Measurements from ENCODE around the gene CPA2.
"Not testable (repeated sequence)": the region's sequence is repeated elsewhere in the genome, so short reads cannot be mapped to it uniquely, and the experiment has no call there.

The CPA2 gene

GRCh38 chr7:130246491-130246890, 20.2 kb upstream of the CPA2 start:
- intact Hi-C loops (cut with DNase I); DNase-seq: not testable (repeated sequence)

DNA sequence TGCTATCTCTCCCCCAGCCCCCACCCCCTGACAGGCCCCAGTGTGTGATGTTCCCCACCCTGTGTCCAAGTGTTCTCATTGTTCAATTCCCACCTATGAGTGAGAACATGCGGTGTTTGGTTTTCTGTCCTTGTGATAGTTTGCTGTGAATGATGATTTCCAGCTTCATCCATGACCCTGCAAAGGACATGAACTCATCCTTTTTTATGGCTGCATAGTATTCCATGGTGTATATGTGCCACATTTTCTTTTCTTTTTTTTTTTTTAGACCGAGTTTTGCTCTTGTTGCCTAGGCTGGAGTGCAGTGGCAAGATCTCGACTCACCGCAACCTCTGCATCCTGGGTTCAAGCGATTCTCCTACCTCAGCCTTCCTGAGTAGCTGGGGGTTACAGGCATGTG, 17.8 kb upstream of the CPA2 start:
- intact Hi-C loops (cut with DNase I); DNase-seq: not testable (repeated sequence)

GRCh38 chr7:130249626-130250025, 17.0 kb upstream of the CPA2 start:
- DNase-seq; intact Hi-C loops (cut with DNase I): not testable (repeated sequence)

DNA sequence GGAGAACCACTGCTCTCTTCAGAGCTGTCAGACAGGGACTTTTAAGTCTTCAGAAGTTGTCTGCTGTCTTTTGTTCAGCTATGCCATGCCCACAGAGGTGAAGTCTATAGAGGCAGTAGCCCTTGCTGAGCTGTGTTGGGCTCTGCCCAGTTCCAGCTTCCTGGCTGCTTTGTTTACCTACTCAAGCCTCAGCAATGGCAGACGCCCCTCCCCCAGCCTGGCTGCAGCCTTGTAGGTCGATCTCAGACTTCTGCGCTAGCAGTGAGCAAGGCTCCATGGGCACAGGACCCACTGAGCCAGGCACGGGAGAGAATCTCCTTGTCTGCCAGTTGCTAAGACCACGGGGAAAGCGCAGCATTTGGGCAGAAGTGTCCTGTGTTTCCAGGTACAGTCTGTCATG, 12.1 kb upstream of the CPA2 start:
- DNase-seq: no peak
- intact Hi-C loops (cut with DNase I): no loop called here

DNA sequence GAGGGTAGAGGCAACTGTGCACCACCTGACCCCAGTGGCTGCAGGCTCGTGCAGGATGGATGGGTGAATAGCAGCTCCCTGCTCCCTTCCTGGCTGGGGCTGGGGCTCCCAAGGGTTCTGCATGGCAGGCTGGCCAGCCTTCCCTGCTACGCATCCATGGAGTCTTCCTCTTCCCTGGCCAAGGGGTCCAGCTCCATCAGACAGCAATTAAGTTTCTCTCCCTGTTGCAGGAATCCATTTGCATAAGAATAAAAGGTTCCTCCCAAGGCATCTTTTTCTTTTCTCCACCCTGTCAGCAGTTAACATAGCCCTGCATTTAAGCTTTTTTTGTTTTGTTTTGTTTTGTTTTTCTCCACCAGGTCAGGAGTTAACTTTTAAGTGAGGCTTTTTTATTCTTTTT, 10.0 kb upstream of the CPA2 start:
- intact Hi-C loops (cut with DNase I): no loop called here
- DNase-seq: no peak

DNA sequence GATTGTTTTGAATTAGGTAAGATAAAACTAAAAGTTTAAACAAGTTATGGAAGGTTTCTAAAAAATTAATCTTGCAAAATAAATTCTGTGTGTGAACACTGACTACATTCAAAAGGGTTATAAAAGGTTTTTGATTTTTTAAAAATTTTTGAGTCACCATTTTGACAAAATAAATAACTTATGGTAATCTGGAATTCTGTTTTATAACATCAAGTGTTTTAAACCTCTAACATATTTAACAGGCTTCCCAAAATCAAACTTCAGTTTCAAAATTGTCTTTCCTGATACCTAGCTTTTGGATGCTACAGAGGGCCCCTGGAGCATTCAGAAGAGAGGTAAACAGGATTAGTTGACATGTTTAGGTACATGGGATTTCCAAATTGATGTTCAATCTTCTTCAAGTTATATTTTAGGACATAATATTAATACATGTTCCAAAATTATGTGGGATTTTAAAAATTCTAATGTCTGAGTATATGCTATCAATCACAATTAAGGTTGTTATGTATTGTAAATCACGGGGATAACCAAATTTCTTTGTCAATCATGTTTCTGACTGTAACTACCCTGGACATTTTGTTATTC, 8.1 kb upstream of the CPA2 start:
- intact Hi-C loops (cut with DNase I): no loop called here
- no peak for DNase-seq

- intact Hi-C loops (cut with DNase I): no loop called here
- DNase-seq: peak in 13 of 42 donors; percentile 4 to 44 (median 25)
These were observed 4.2 kb upstream of the CPA2 start for GRCh38 chr7:130262448-130262847.

DNA sequence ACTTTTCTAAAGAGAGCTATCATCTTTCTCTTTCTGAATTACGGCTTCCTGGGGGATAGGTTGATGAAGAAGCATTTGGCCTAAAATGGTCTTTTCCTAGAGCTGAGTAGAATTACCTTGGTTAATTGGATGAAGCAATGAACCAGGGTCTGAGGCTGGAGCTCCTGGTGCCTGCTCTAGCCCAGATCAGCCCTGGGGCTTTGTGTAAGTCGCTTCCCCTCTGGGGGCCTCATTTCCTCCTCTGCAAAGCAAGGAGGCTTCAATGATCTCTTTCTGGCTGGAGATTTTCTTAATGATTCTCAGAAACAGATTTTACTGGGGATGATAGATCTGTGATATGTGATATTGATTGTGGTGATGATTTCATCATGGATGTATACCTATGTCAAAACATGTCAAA, 3.5 kb upstream of the CPA2 start:
- intact Hi-C loops (cut with DNase I): no loop called here
- DNase-seq: no peak

- DNase-seq: no peak
- intact Hi-C loops (cut with DNase I): no loop called here
These were observed 278 bp downstream of the CPA2 start for GRCh38 chr7:130266961-130267321.

GRCh38 chr7:130268463-130269317, 2.0 kb downstream of the CPA2 start:
- no peak for DNase-seq
- intact Hi-C loops (cut with DNase I): no loop called here

- intact Hi-C loops (cut with DNase I): no loop called here
- no peak for DNase-seq
These were observed 2.6 kb downstream of the CPA2 start for GRCh38 chr7:130269318-130269694.

DNA sequence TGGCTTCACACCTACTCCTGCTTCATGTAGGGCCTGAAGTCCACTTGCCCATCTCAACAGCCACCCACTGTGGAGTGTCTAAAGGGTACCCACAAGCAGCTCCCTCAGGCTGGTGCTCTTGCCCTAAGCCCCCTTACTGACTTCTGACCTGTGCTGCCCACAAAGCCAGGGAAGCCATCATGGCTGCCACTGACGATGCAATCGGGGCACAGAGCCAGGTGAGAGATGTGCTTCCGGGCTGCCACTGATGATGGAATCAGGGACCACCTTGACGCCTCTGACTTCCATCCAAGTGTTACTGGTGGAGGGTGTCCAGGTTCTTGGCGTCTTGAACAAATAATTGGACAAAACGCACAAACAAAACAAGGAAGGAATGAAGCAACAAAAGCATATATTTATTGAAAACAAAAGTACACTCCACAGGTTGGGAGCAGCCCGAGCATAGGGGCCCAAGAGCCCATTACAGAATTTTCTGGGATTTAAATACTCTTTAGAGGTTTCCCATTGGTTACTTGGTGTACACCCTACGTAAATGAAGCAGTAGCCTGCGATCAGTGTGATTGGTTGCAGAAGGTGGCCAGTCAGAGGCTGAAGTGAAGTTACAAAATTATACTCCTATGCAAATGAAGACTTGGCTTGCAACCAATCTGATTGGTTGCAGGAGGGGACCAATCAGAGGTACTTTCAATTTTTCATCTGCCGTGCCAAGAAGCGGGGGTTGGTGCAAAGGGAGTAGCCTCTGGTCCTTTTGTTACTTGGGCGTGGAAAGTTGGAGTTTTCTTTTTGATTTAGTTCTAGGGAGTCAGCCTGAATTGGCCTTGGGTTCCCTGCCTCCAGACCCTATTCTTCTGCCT, 4.5 kb downstream of the CPA2 start:
- no peak for DNase-seq
- intact Hi-C loops (cut with DNase I): loop anchor here (10.0 kb wide), 1 partner anchor 214 kb away; no protein-coding TSS in a partner anchor

GRCh38 chr7:130272381-130273080, 5.9 kb downstream of the CPA2 start:
- intact Hi-C loops (cut with DNase I): loop anchor here (10.0 kb wide), 1 partner anchor 212 kb away; no protein-coding TSS in a partner anchor
- peak in 18 of 42 donors; percentile 3 to 59 (median 26) for DNase-seq

DNA sequence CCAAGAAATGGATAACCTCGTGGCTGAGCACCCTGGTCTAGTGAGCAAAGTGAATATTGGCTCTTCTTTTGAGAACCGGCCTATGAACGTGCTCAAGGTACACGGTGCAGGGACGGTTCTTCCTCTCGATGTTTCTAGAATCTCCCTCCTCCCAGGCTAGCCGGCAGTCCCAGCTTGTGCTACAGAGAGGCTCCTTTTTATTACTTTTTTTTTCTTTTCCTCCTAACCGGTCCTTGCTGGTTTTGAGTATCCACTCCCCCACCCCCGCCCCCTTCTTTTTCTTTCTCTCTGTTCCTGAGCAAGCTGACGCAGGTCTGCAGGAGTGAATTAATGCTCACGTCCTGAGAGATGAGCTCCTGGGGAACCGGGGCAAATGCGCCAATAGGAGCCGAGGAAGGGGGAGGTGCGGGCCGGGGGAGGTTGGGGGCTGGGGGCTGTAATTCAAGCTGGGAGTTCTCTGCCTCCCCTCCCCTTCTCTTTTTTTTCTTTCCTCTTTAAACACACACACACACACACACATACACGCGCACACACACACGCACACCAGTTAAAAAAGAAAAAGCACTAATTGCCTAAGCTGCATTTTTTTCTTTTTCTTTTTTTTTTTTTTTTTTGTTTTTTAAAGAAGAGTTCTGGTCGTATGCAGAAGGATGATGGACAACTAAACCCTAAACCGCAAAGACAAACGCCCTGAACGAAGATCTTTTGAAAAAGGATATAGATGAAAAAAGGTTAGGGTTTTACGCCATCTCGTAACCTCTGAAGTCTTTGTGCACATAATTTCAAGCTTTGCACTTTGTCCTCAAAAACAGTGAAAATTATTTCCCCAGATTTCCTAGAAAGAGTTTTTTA, 6.6 kb downstream of the CPA2 start:
- intact Hi-C loops (cut with DNase I): loop anchor here (10.0 kb wide), 1 partner anchor 211 kb away; no protein-coding TSS in a partner anchor
- DNase-seq: peak in 30 of 42 donors; percentile 7 to 74 (median 44)

DNA sequence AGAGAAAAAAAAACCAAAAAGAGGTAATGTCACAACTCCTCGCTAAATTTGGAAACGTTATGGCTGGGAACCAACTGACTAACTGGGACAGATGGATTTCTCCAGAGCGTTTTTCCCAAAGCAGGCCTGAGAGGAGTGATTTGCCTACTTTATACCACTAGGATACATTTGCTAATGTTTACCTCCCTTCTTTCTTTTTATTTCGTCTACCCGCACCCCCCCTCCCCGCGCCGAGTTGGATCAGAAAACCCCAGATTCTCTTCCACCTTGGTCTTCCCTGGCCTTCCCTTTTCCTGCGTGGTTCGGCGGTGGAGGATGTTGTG, 7.2 kb downstream of the CPA2 start:
- intact Hi-C loops (cut with DNase I): loop anchor here (10.0 kb wide), 1 partner anchor 211 kb away; no protein-coding TSS in a partner anchor
- DNase-seq: peak in 1 of 42 donors; percentile 40

GRCh38 chr7:130274296-130274695, 7.6 kb downstream of the CPA2 start:
- intact Hi-C loops (cut with DNase I): loop anchor here (10.0 kb wide), 1 partner anchor 211 kb away; no protein-coding TSS in a partner anchor

DNA sequence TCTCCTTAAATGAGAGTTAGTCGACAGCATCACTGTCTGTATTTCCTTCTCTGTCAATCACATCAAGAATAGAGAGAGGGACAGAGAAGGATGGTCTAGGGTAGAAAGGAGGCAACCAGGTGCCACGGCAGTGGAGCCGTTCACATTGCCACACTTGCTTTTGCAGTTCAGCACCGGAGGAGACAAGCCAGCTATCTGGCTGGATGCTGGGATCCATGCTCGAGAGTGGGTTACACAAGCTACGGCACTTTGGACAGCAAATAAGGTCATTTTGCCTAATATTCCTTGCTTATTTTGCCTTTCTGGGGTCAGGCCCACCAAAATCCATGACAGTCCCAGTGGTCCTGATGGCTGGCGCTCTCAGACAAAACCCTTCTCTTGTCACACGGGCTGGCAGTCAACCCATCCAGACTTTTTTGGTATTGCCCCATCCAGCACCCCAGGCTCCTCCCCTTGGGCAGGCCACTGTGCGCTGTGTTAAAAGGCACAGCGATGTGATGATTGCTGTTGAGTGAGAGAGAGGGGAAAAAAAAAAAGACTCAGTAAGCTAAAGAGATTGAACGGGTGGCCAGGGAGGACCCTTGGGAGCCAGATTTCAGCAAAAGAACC, 8.4 kb downstream of the CPA2 start:
- intact Hi-C loops (cut with DNase I): loop anchor here (10.0 kb wide), 1 partner anchor 210 kb away; no protein-coding TSS in a partner anchor
- DNase-seq: no peak

More at GRCh38 chr7:130274296-130274695, 7.6 kb downstream of the CPA2 start:
- no peak for DNase-seq
